Measurements from ENCODE around the gene SFMBT1.

SFMBT1 gene

DNA sequence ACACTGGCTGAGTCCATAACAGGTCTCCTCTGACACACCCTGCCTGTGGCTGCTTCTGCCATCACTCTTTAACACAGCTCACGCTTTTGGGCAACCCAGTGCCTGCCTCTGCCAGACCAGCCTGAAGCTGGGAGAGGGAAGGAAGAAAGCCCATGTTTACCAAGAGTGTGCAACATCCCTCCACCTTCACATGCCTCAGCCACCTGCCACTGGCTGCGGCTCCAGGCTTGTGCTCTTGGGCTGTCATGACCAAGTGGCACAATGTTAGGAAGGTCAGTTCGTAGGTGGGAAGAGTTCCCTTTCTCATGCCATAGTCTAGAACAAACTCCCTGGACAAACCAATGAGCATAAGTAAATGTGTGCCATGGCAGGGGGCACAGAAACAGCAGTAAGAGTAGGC lies 168.8 kb downstream of the SFMBT1 start:
- Histone ChIP-seq H4K20me1 (ENCODE audit: insufficient read depth, low read length) (no peaks in the 10 kb centered on the region), H3K27me3 (ENCODE audit: insufficient read depth, low read length) (no peaks in the 10 kb centered on the region), H3K27ac (ENCODE audit: low read depth, low read length, poor library complexity, severe bottlenecking) (no peak overlapping the region), H3K9ac (ENCODE audit: low read length) (no peak overlapping the region), H3K9me3 (ENCODE audit: low read length) (no peaks in the 10 kb centered on the region), H3K4me1 (ENCODE audit: insufficient read depth, low read length, severe bottlenecking) (peaks cover 20% of the 10 kb centered on the region), H3K36me3 (ENCODE audit: insufficient read depth, low read length) (peaks cover 5% of the 10 kb centered on the region), H3K4me2 (ENCODE audit: low read length) (no peak overlapping the region), H2AFZ (ENCODE audit: low read length) (no peak overlapping the region), H3K9me2 (ENCODE audit: low read depth, low read length) (no peaks in the 10 kb centered on the region), H3F3A (ENCODE audit: insufficient read depth, low read length) (no peaks in the 10 kb centered on the region), H3K4me3 (ENCODE audit: low read depth, low read length, poor library complexity, severe bottlenecking) (no peak overlapping the region), H3K79me2 (ENCODE audit: insufficient read depth, low read length) (no peaks in the 10 kb centered on the region)
- no peak for TF ChIP-seq EZH2 (IDR thresholded peaks at IDR 0.05; ENCODE audit: borderline replicate concordance, low read length)
- TF ChIP-seq, protein P1, sequence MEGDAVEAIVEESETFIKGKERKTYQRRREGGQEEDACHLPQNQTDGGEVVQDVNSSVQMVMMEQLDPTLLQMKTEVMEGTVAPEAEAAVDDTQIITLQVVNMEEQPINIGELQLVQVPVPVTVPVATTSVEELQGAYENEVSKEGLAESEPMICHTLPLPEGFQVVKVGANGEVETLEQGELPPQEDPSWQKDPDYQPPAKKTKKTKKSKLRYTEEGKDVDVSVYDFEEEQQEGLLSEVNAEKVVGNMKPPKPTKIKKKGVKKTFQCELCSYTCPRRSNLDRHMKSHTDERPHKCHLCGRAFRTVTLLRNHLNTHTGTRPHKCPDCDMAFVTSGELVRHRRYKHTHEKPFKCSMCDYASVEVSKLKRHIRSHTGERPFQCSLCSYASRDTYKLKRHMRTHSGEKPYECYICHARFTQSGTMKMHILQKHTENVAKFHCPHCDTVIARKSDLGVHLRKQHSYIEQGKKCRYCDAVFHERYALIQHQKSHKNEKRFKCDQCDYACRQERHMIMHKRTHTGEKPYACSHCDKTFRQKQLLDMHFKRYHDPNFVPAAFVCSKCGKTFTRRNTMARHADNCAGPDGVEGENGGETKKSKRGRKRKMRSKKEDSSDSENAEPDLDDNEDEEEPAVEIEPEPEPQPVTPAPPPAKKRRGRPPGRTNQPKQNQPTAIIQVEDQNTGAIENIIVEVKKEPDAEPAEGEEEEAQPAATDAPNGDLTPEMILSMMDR (IDR thresholded peaks at IDR 0.05; ENCODE audit: low read length) = no peak

DNA sequence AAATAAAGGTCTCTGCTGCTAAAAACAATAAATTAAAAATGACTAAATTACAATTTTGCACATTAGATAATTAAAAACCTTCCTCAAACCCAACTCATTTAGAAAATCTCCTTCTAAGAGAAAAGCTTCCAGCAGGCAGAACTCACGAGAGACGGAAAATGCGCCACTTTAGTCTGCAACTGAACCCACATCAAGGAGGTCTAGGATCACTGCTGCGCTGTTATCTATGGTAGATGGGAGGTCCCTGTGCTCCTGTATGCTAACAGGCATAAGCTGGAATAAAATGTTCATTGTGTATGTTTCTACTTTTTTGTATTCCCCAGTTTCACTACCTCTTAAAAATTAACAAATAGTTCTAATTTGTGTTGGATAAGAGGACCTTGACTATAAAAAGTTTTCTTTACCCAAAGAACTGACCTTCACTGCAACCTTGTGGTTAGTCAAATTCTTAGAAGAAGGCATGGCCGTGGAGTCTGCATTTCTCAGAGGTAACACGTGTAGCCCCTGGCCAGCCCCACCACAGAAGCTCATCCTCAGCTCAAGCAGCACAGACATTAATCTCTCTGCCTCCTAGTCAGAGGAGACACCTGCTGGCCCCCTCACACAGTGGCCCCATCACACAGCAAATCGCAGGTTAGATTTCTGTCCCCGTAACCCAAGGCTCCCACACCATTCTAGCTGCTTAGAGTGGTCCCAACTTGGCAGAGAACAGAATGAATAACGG lies 170.8 kb downstream of the SFMBT1 start:
- H3K4me3 ChIP-seq (ENCODE audit: low read depth, low read length, poor library complexity, severe bottlenecking) = no peak overlapping the region
- no peaks in the 10 kb centered on the region for H4K20me1 ChIP-seq (ENCODE audit: insufficient read depth, low read length)
- H3K79me2 ChIP-seq (ENCODE audit: insufficient read depth, low read length) = no peaks in the 10 kb centered on the region
- H3K9me3 ChIP-seq (ENCODE audit: low read length) = no peaks in the 10 kb centered on the region
- H2AFZ ChIP-seq (ENCODE audit: low read length) = no peak overlapping the region
- TF ChIP-seq EZH2 (IDR thresholded peaks at IDR 0.05; ENCODE audit: borderline replicate concordance, low read length) = no peak
- TF ChIP-seq, protein P1 (IDR thresholded peaks at IDR 0.05; ENCODE audit: low read length) = no peak
- no peak overlapping the region for H3K4me2 ChIP-seq (ENCODE audit: low read length)
- peaks cover 20% of the 10 kb centered on the region for H3K4me1 ChIP-seq (ENCODE audit: insufficient read depth, low read length, severe bottlenecking)
- no peak overlapping the region for H3K27ac ChIP-seq (ENCODE audit: low read depth, low read length, poor library complexity, severe bottlenecking)
- no peaks in the 10 kb centered on the region for H3F3A ChIP-seq (ENCODE audit: insufficient read depth, low read length)
- H3K9me2 ChIP-seq (ENCODE audit: low read depth, low read length) = no peaks in the 10 kb centered on the region
- H3K9ac ChIP-seq (ENCODE audit: low read length) = no peak overlapping the region
- H3K27me3 ChIP-seq (ENCODE audit: insufficient read depth, low read length) = no peaks in the 10 kb centered on the region
- peaks cover 5% of the 10 kb centered on the region for H3K36me3 ChIP-seq (ENCODE audit: insufficient read depth, low read length)

DNA sequence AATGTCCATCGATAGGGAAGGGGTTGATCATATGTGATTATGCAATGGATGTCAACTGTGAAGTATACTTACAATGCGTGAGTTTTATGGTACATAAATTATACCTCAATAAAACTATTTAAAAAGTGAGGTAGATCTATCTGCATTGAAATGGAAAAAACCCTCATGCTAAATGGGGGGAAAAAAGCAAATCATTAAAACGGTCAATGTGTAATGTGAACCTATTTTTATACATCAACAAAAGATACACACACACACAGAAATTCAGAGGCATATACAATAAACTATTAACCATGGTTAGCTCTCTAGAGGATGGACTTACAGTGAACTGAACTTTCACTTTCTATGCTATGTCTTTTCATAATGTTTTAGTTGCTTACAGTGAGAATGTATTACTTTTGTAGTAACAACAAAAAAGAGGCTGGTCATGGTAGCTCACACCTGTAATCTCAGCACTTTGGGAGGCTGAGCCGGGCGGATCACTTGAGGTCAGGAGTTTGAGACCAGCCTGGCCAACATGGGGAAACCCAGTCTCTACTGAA lies 171.6 kb downstream of the SFMBT1 start:
- Histone ChIP-seq H4K20me1 (ENCODE audit: insufficient read depth, low read length) (no peaks in the 10 kb centered on the region), H3K4me2 (ENCODE audit: low read length) (no peak overlapping the region), H3K9ac (ENCODE audit: low read length) (no peak overlapping the region), H3K4me1 (ENCODE audit: insufficient read depth, low read length, severe bottlenecking) (peaks cover 20% of the 10 kb centered on the region), H3K4me3 (ENCODE audit: low read depth, low read length, poor library complexity, severe bottlenecking) (no peak overlapping the region), H3K9me2 (ENCODE audit: low read depth, low read length) (no peaks in the 10 kb centered on the region), H3K79me2 (ENCODE audit: insufficient read depth, low read length) (no peaks in the 10 kb centered on the region), H3K36me3 (ENCODE audit: insufficient read depth, low read length) (peaks cover 5% of the 10 kb centered on the region), H3K9me3 (ENCODE audit: low read length) (no peaks in the 10 kb centered on the region), H2AFZ (ENCODE audit: low read length) (no peak overlapping the region), H3F3A (ENCODE audit: insufficient read depth, low read length) (no peaks in the 10 kb centered on the region), H3K27ac (ENCODE audit: low read depth, low read length, poor library complexity, severe bottlenecking) (no peak overlapping the region), H3K27me3 (ENCODE audit: insufficient read depth, low read length) (no peaks in the 10 kb centered on the region)
- TF ChIP-seq, protein P1 (IDR thresholded peaks at IDR 0.05; ENCODE audit: low read length) = no peak
- no peak for TF ChIP-seq EZH2 (IDR thresholded peaks at IDR 0.05; ENCODE audit: borderline replicate concordance, low read length)
